ENCODE results near the gene SPSB3. TPM values are rescaled to one million over a fixed set of nuclear protein-coding genes. Genes with fewer than 3 reads are reported as not detected.

The SPSB3 gene
- total and polyA plus RNA-seq, 2 of the 4 experiments (the other 2 are of a cell fraction): 9.1 to 30.8 TPM

DNA sequence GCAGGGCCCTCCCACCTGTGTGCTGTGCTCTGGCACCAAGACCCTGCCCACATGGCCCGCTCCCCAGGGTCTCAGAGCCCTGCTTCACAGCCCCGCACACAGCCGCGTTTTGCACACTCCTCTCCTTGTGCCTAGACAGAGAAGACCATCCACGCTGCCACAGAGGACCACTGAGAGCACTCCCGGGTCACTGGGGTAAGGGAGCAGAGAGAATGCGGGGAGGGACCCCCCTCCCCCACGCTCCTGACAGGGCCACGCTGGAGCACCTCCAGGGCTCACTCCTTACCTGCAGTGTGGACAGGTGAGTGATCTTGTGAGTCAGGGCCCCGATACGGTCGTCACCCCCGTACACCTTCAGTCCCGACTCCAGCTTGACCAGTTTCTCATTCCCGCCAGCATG, 37.2 kb upstream of the SPSB3 start:
- TF ChIP-seq, protein P1, sequence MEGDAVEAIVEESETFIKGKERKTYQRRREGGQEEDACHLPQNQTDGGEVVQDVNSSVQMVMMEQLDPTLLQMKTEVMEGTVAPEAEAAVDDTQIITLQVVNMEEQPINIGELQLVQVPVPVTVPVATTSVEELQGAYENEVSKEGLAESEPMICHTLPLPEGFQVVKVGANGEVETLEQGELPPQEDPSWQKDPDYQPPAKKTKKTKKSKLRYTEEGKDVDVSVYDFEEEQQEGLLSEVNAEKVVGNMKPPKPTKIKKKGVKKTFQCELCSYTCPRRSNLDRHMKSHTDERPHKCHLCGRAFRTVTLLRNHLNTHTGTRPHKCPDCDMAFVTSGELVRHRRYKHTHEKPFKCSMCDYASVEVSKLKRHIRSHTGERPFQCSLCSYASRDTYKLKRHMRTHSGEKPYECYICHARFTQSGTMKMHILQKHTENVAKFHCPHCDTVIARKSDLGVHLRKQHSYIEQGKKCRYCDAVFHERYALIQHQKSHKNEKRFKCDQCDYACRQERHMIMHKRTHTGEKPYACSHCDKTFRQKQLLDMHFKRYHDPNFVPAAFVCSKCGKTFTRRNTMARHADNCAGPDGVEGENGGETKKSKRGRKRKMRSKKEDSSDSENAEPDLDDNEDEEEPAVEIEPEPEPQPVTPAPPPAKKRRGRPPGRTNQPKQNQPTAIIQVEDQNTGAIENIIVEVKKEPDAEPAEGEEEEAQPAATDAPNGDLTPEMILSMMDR (conservative IDR thresholded peaks at IDR 0.05; ENCODE audit: low read depth, low read length): no peak
- no peak for TF ChIP-seq NFE2L2 (IDR thresholded peaks at IDR 0.05; ENCODE audit: low read depth, low read length)
- TF ChIP-seq POLR2A (IDR thresholded peaks at IDR 0.05; ENCODE audit: low read depth, low read length): no peak
- TF ChIP-seq RFX5 (IDR thresholded peaks at IDR 0.05; ENCODE audit: low read depth, low read length): no peak
- no peak for TF ChIP-seq MAFK (IDR thresholded peaks at IDR 0.05; ENCODE audit: low read depth, low read length)
- TF ChIP-seq RAD21 (IDR thresholded peaks at IDR 0.05; ENCODE audit: low read length): no peak
- no peak for TF ChIP-seq RCOR1 (IDR thresholded peaks at IDR 0.05; ENCODE audit: insufficient replicate concordance, low read length)
- TF ChIP-seq, protein P2, sequence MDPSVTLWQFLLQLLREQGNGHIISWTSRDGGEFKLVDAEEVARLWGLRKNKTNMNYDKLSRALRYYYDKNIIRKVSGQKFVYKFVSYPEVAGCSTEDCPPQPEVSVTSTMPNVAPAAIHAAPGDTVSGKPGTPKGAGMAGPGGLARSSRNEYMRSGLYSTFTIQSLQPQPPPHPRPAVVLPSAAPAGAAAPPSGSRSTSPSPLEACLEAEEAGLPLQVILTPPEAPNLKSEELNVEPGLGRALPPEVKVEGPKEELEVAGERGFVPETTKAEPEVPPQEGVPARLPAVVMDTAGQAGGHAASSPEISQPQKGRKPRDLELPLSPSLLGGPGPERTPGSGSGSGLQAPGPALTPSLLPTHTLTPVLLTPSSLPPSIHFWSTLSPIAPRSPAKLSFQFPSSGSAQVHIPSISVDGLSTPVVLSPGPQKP (IDR thresholded peaks at IDR 0.05; ENCODE audit: borderline replicate concordance, low read depth, low read length): no peak
- no peak for TF ChIP-seq MAZ (IDR thresholded peaks at IDR 0.05; ENCODE audit: borderline replicate concordance, low read depth, low read length)
- TF ChIP-seq FOS (IDR thresholded peaks at IDR 0.05; ENCODE audit: low read depth, low read length): no peak
- no peak for TF ChIP-seq BHLHE40 (IDR thresholded peaks at IDR 0.05; ENCODE audit: low read depth, low read length)
- TF ChIP-seq CHD1 (IDR thresholded peaks at IDR 0.05; ENCODE audit: low read depth, low read length): no peak
- CTCF ChIA-PET: no interaction called here
- H3K4me3 ChIP-seq (ENCODE audit: insufficient read depth, low read depth, low read length): no peak overlapping the region
- WGBS, 2 experiments (ENCODE audit: extremely low coverage in 2 of 2, insufficient read length in 1 of 2): 96% methylated on average over 5 of the region's 15 CpGs; no CpG with 5 or more reads in 1 of the 2 experiments
- BruUV-seq (replicated peaks): no TSS peak
- H3K36me3 ChIP-seq (ENCODE audit: control insufficient read depth, insufficient read depth, low read length): peaks cover 18% of the 10 kb centered on the region
- in situ Hi-C loops (cut with MboI; ENCODE audit: low sequenced_read_pairs): no loop called here
- H3K27ac ChIP-seq (ENCODE audit: insufficient read depth, low read length): no peak overlapping the region
- no peak overlapping the region for H2AK9ac ChIP-seq (replicated peaks; ENCODE audit: low read depth, low read length, poor library complexity)
- H4K8ac ChIP-seq (ENCODE audit: low read depth in 2 of 2, low read length in 2 of 2): no peak overlapping the region
- H2AK5ac ChIP-seq (ENCODE audit: low read depth, low read length): no peak overlapping the region
- H2AFZ ChIP-seq (replicated peaks; ENCODE audit: low read length, poor library complexity): no peak overlapping the region
- peaks cover 0 to 16% of the 10 kb centered on the region in 2 experiments; a peak in 2 of 4 replicates for H3K79me1 ChIP-seq (ENCODE audit: low read depth in 1 of 2, low read length in 2 of 2)
- H3K4me1 ChIP-seq (ENCODE audit: control insufficient read depth, insufficient read depth, low read length): no peaks in the 10 kb centered on the region
- no peak overlapping the region for H2BK120ac ChIP-seq (ENCODE audit: low read depth, low read length)
- POLR2A ChIA-PET (ENCODE audit: unreplicated experiment): no interaction called here
- no peak overlapping the region for H2BK20ac ChIP-seq (ENCODE audit: low read depth, low read length)
- H2BK15ac ChIP-seq (ENCODE audit: low read depth, low read length): no peak overlapping the region
- no peak overlapping the region for H2BK5ac ChIP-seq (ENCODE audit: low read depth, low read length, poor library complexity, severe bottlenecking)
- peaks cover 2% of the 10 kb centered on the region; the same call in 1 of the 2 replicates for H3K9me1 ChIP-seq (ENCODE audit: insufficient read depth, low read length)
- DNase-seq (no peak), ATAC-seq (ENCODE audit: low read depth) (no peak)
- H4K91ac ChIP-seq (ENCODE audit: insufficient read depth, low read depth, low read length): no peak overlapping the region
- no peak overlapping the region for H3K4ac ChIP-seq (ENCODE audit: low read depth, low read length)
- no peak overlapping the region for H3K14ac ChIP-seq (replicated peaks; ENCODE audit: low read depth, low read length)
- no peak overlapping the region for H3K9ac ChIP-seq (ENCODE audit: low read depth, low read length)
- no peak overlapping the region for H3K23ac ChIP-seq (ENCODE audit: low read depth, low read length)
- no peak overlapping the region for H3K18ac ChIP-seq (ENCODE audit: low read depth, low read length)
- intact Hi-C loops (cut with micrococcal nuclease): no loop called here
- no peaks in the 10 kb centered on the region for H3K27me3 ChIP-seq (ENCODE audit: control insufficient read depth, insufficient read depth, low read length)
- H4K20me1 ChIP-seq (ENCODE audit: insufficient read depth, low read length): 0 out of 2 replicates have a peak, but pooled peaks cover 3% of the 10 kb centered on the region
- dilution Hi-C loops (cut with HindIII; ENCODE audit: low sequenced_read_pairs, unreplicated experiment): no loop called here
- no peak overlapping the region for H3K4me2 ChIP-seq (ENCODE audit: low read depth, low read length)
- no peak overlapping the region for H4K5ac ChIP-seq (ENCODE audit: low read depth, low read length)
- H3K56ac ChIP-seq (ENCODE audit: extremely low read depth, insufficient read depth, low read length): no peak overlapping the region
- no peaks in the 10 kb centered on the region for H3K9me3 ChIP-seq (ENCODE audit: control insufficient read depth, insufficient read depth, low read length)

Data from IMR-90 (cell line).